ENCODE results near the gene BICRA. TPM values are rescaled to one million over a fixed set of nuclear protein-coding genes. Genes with fewer than 3 reads are reported as not detected.

BICRA gene
- total and polyA plus RNA-seq, 12 donors: 1.8 to 24.6 (median 9.0) TPM

GRCh38 chr19:47694466-47695273 is 85.7 kb downstream of the BICRA start:
- Histone ChIP-seq H3K9me3 (replicated peaks in 1 of 3) (no peaks in the 10 kb centered on the region), H3K4me1 (replicated peaks in 1 of 2) (peaks cover 4 to 6% of the 10 kb centered on the region in 2 donors), H3K36me3 (replicated peaks in 1 of 2) (peaks cover 0 to 18% of the 10 kb centered on the region in 2 donors), H3K27ac (no peak overlapping the region), H3K4me3 (no peak overlapping the region), H3K27me3 (no peaks in the 10 kb centered on the region)
- TF ChIP-seq POLR2A (IDR thresholded peaks at IDR 0.05) (no peak), CTCF (IDR thresholded peaks at IDR 0.05) (no peak)
- intact Hi-C loops (cut with DNase I): loop anchor here (10.0 kb wide), 2 partner anchors 90 to 180 kb away; partner anchors contain the start of genes BICRA (in 1 of the 2) and NAPA (in 1 of the 2)
- no peak for DNase-seq
- WGBS, 4 donors: 88 to 91% (median 89%) methylated on average over 13 to 28 of the region's 28 CpGs

- no peak for TF ChIP-seq POLR2A (IDR thresholded peaks at IDR 0.05)
- TF ChIP-seq CTCF (IDR thresholded peaks at IDR 0.05): no peak
- Histone ChIP-seq H3K4me3 (no peak overlapping the region), H3K36me3 (replicated peaks in 1 of 2) (peaks cover 0 to 25% of the 10 kb centered on the region in 2 donors), H3K27ac (no peak overlapping the region), H3K4me1 (replicated peaks in 1 of 2) (peaks cover 4 to 6% of the 10 kb centered on the region in 2 donors), H3K9me3 (replicated peaks in 1 of 3) (no peaks in the 10 kb centered on the region), H3K27me3 (no peaks in the 10 kb centered on the region)
- no peak for DNase-seq
- intact Hi-C loops (cut with DNase I): loop anchor here (10.0 kb wide), 2 partner anchors 91 to 181 kb away; partner anchors contain the start of genes BICRA (in 1 of the 2) and NAPA (in 1 of the 2)
- WGBS, 4 donors: 86 to 89% (median 86%) methylated on average over 23 to 26 of the region's 26 CpGs
Measured at GRCh38 chr19:47695533-47696262, 86.8 kb downstream of the BICRA start.

- no peaks in the 10 kb centered on the region for H3K9me3 ChIP-seq (replicated peaks in 1 of 3)
- no peak for DNase-seq
- H3K4me3 ChIP-seq: no peak overlapping the region
- intact Hi-C loops (cut with DNase I): loop anchor here (10.0 kb wide), 2 partner anchors 92 to 182 kb away; partner anchors contain the start of genes BICRA (in 1 of the 2) and NAPA (in 1 of the 2)
- no peak overlapping the region for H3K27ac ChIP-seq
- TF ChIP-seq POLR2A (IDR thresholded peaks at IDR 0.05) (no peak), CTCF (IDR thresholded peaks at IDR 0.05) (no peak)
- peaks cover 4 to 6% of the 10 kb centered on the region in 2 donors for H3K4me1 ChIP-seq (replicated peaks in 1 of 2)
- no peaks in the 10 kb centered on the region for H3K27me3 ChIP-seq
- WGBS, 4 donors: 89 to 95% (median 93%) methylated on average over 2 to 8 of the region's 8 CpGs
- peaks cover 0 to 34% of the 10 kb centered on the region in 2 donors for H3K36me3 ChIP-seq (replicated peaks in 1 of 2)
Measured at GRCh38 chr19:47696635-47697034, 87.7 kb downstream of the BICRA start.

Data from adrenal gland (tissue), 12 donors.